ENCODE data around the gene ETV5.

DNA sequence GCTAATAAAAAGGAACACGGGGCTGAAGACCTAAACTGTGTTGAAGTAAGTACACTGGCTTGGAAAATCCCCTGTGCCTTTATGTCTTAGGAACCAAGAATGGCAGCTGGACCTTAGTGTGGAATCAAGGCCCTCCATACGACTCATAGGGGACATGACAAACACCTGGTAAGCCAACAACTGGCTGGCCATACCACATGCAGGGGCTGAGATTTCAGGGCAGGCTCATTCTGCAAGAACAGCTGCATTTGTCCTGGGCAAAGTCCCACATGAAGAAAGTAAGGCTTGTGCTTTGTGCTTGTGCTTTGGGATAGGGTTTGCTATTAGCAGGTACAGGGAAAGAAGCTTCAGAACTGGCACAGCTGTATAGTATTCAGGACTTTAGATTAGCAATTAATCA lies 18.0 kb downstream of the ETV5 start:
- no peak for TF ChIP-seq EZH2phosphoT487 (conservative IDR thresholded peaks at IDR 0.05; ENCODE audit: low read length)
- TF ChIP-seq, protein P1, sequence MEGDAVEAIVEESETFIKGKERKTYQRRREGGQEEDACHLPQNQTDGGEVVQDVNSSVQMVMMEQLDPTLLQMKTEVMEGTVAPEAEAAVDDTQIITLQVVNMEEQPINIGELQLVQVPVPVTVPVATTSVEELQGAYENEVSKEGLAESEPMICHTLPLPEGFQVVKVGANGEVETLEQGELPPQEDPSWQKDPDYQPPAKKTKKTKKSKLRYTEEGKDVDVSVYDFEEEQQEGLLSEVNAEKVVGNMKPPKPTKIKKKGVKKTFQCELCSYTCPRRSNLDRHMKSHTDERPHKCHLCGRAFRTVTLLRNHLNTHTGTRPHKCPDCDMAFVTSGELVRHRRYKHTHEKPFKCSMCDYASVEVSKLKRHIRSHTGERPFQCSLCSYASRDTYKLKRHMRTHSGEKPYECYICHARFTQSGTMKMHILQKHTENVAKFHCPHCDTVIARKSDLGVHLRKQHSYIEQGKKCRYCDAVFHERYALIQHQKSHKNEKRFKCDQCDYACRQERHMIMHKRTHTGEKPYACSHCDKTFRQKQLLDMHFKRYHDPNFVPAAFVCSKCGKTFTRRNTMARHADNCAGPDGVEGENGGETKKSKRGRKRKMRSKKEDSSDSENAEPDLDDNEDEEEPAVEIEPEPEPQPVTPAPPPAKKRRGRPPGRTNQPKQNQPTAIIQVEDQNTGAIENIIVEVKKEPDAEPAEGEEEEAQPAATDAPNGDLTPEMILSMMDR (IDR thresholded peaks at IDR 0.05; ENCODE audit: insufficient read depth, low read length, poor library complexity, severe bottlenecking) = no peak

Data from SU-DHL-6 (cell line).